Mucosa of rectum (tissue), 2 donors: ENCODE measurements around the gene PLCB4.

Experiments used
- H3K27ac ChIP-seq, 2 donors: one replicate each; pipeline ENCODE4 v1.7.0; 2013; ENCODE audit warnings: inconsistent platforms in 2 of 2, low read depth in 2 of 2, low read length in 2 of 2
- H3K27me3 ChIP-seq, 2 donors: one replicate each; pipeline ENCODE4 v1.7.0; 2013; ENCODE audit warnings: low read length in 2 of 2; ENCODE audit not compliant: control insufficient read depth in 2 of 2, insufficient read depth in 2 of 2
- H3K36me3 ChIP-seq, 2 donors: one replicate each; pipeline ENCODE4 v1.7.0; 2013; ENCODE audit warnings: low read length in 2 of 2; ENCODE audit not compliant: control insufficient read depth in 2 of 2, insufficient read depth in 2 of 2
- H3K4me1 ChIP-seq, 2 donors: one replicate each; pipeline ENCODE4 v1.7.0; 2013; ENCODE audit warnings: low read length in 2 of 2, mild to moderate bottlenecking in 1 of 2; ENCODE audit not compliant: control insufficient read depth in 2 of 2, insufficient read depth in 2 of 2
- H3K4me3 ChIP-seq, 2 donors: one replicate each; pipeline ENCODE4 v1.7.0; 2013; ENCODE audit warnings: low read length in 2 of 2
- H3K9ac ChIP-seq, 2 donors: one replicate each; pipeline ENCODE4 v1.7.0; 2013; ENCODE audit warnings: low read length in 2 of 2, low read depth in 1 of 2, mild to moderate bottlenecking in 1 of 2
- H3K9me3 ChIP-seq, 2 donors: one replicate each; pipeline ENCODE4 v1.7.0; 2013; ENCODE audit warnings: low read length in 2 of 2; ENCODE audit not compliant: control insufficient read depth in 2 of 2
- donor health status: healthy.
- donor health status: Normal muscosa, but diverticular disease.

PLCB4 gene

DNA sequence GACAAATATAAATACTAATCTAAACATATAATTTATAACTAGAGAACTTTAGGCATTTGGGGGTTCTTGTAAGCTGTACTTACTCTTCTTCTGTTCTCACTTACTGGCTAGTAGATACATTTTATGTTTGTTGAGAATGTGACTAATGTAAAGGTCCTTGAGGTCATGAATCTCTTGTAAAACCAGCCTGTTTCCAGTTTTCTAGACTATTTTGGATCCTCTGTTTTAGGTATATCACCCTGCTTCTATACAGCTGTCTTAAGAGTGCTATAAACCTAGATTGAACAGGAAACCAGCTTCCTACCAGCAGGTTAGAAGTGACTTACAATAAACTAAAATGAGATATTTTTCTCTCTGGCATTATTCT, 134.2 kb downstream of the PLCB4 start:
- Histone ChIP-seq H3K4me3 (no peak overlapping the region), H3K9ac (no peak overlapping the region), H3K9me3 (no peaks in the 10 kb centered on the region), H3K36me3 (no peaks in the 10 kb centered on the region), H3K27ac (no peak overlapping the region), H3K27me3 (no peaks in the 10 kb centered on the region), H3K4me1 (peaks cover 2 to 5% of the 10 kb centered on the region in 2 donors)

DNA sequence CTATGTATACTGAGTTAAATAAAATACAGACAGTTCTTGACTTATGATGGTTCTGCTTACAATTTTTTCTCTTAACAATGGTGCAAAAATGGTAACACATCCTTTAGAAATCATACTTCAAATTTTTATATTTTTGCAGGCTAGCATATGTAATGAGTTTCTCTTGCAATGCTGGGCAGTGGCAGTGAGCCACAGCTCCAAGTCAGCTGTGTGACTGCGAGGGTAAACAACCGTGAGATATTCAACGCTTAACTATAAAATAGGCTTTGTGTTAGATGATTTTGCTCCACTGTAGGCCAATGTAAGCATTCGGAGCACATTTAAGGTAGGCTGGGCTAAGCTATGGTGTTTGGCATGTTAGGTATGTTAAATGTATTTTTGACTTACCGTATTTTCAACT, 136.1 kb downstream of the PLCB4 start:
- no peaks in the 10 kb centered on the region for H3K9me3 ChIP-seq
- H3K4me3 ChIP-seq = no peak overlapping the region

DNA sequence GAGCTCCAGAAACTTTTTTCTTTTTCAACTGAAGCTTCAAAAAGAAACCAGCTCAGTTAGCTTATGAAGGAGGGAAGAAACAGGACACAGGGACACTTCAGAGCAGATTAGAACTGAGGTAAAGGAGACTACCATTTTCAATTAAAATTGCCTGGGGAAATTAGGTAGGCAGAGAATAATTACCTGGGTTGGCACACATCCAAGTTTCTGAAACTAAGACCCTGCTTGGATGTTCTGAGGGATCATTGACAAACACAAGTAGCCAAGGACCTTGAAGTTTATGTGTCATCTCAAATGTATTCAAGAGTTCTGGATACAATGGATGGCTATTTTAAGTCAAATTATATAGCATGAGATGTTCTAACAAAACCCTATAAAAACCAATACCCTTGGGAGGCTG, 137.6 kb downstream of the PLCB4 start:
- H3K27ac ChIP-seq = no peak overlapping the region
- H3K9me3 ChIP-seq = no peaks in the 10 kb centered on the region

More for the DNA sequence above, 136.1 kb downstream of the PLCB4 start:
- Histone ChIP-seq H3K4me1 (peaks cover 2 to 5% of the 10 kb centered on the region in 2 donors), H3K36me3 (no peaks in the 10 kb centered on the region), H3K27ac (no peak overlapping the region), H3K9ac (no peak overlapping the region), H3K27me3 (no peaks in the 10 kb centered on the region)

DNA sequence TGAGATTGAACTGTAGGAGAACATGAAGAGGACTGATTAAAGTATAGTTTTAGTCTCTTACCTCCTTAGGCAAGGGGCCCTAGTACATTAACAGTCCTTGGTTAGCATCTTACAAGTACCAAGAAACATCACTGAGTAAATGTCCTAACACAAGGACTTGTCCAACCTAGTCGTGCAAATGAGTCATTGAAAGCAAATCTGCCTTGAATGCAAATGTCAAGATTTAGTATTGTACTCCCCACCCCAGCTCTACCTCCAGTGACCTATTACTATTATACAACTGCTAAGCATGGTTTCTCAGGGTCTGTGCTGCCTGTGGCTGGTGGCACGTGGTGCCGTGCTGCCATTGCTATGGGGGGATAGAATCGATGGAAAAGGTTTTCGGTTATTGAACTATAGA, 138.4 kb downstream of the PLCB4 start:
- Histone ChIP-seq H3K36me3 (no peaks in the 10 kb centered on the region), H3K27me3 (no peaks in the 10 kb centered on the region), H3K27ac (no peak overlapping the region), H3K4me3 (no peak overlapping the region), H3K9me3 (no peaks in the 10 kb centered on the region), H3K4me1 (peaks cover 2 to 5% of the 10 kb centered on the region in 2 donors), H3K9ac (no peak overlapping the region)

More for the DNA sequence above, 137.6 kb downstream of the PLCB4 start:
- Histone ChIP-seq H3K4me1 (peaks cover 2 to 5% of the 10 kb centered on the region in 2 donors), H3K9ac (no peak overlapping the region), H3K36me3 (no peaks in the 10 kb centered on the region), H3K27me3 (no peaks in the 10 kb centered on the region), H3K4me3 (no peak overlapping the region)

DNA sequence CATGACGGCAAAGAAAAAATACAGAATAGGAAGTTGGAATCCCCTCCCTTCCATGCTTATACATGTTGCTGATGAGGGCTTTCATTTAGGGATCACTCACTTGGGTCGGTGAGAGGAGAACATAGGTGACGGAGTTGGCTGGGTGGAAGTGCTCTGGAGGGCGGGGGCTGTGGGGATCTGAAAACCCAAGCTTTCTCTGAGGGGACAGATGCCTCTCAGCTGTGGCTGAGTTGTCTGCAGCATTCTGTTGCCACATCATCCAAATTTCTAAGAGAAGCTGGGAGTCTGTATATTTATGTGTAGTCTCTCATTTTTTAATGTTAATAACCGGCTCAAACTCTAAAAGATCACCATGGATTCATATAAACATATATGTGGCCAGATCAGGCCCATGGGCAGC, 141.5 kb downstream of the PLCB4 start:
- H3K27me3 ChIP-seq = no peaks in the 10 kb centered on the region
- H3K4me3 ChIP-seq = no peak overlapping the region
- no peaks in the 10 kb centered on the region for H3K4me1 ChIP-seq
- no peak overlapping the region for H3K9ac ChIP-seq
- H3K36me3 ChIP-seq = no peaks in the 10 kb centered on the region
- H3K27ac ChIP-seq = no peak overlapping the region
- no peaks in the 10 kb centered on the region for H3K9me3 ChIP-seq

DNA sequence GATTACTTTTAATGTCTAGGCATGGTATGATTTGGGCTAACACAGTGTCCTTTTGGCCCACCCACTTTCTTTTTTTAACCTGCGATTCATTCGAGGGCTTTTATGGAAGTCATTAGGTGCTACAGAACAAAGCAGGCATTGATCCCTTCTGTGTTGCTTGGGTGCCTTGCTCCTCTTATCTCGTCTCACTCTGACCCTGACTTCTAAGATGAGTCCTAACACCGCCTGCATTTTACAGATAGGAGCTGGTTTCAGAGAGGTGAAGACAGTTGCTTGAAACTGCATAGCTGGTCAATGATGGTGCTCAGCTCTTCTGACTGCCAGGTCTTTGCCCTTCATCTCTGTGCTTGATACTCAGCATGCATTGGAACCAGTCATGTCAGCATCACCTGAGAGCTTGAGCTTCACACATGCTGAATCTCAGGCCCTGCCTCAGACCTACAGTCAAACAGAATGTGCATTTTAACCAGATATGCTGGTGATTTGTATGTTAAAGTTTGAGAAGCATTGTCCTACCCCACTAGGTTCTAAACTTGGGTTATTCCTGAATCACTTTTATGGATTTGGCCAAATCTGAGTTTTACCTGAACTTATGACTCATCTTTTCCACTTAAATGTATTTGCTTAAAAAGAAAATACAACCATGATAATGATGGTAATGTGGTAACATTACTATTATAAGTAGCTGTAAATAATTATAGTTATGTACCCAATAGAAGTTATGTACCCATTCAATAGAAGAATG, 142.3 kb downstream of the PLCB4 start:
- Histone ChIP-seq H3K27me3 (no peaks in the 10 kb centered on the region), H3K9me3 (no peaks in the 10 kb centered on the region), H3K27ac (no peak overlapping the region), H3K9ac (no peak overlapping the region), H3K4me1 (no peaks in the 10 kb centered on the region), H3K4me3 (no peak overlapping the region), H3K36me3 (no peaks in the 10 kb centered on the region)

DNA sequence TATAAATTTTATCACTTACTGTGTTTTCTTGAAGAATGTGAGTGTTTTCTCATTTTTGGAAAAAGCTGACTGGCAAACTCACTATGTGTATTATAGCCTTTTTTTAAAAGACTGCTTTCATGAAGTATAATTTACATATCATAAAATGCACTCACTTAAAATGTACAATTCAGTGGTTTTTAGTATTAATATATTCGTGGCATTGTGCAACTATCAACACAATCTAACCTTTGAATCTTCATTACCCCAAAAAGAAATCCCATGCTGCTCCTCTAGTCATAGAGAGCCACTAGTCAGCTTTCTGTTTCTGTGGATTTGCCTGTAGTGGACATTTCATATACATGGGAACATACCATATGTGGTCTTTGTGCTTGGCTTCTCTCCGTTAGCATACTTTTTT, 143.8 kb downstream of the PLCB4 start:
- no peaks in the 10 kb centered on the region for H3K9me3 ChIP-seq
- H3K36me3 ChIP-seq = no peaks in the 10 kb centered on the region
- H3K27me3 ChIP-seq = no peaks in the 10 kb centered on the region
- H3K9ac ChIP-seq = no peak overlapping the region
- no peak overlapping the region for H3K4me3 ChIP-seq
- H3K27ac ChIP-seq = no peak overlapping the region
- no peaks in the 10 kb centered on the region for H3K4me1 ChIP-seq

DNA sequence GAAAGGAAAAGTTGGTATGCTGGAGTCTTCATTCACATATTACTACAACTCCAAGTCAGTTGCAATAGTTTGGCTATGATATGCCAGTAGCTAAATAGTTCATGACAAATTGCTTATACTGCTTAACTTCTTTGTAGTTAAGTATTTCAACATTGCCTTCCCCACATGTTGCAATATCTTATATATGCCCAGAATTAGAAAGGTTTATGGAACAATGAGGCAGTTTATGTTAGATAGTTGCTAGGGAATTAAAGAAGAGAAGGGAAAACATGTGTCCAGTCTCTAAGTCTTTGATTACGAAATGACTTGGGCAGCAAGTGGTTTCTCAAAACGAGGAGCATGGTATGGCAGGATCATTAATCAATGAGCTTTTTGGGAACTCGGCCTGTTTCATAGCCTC, 145.8 kb downstream of the PLCB4 start:
- Histone ChIP-seq H3K4me3 (no peak overlapping the region), H3K9ac (no peak overlapping the region), H3K27ac (no peak overlapping the region), H3K27me3 (no peaks in the 10 kb centered on the region), H3K4me1 (no peaks in the 10 kb centered on the region), H3K9me3 (no peaks in the 10 kb centered on the region), H3K36me3 (no peaks in the 10 kb centered on the region)

GRCh38 chr20:9215539-9215938, 146.7 kb downstream of the PLCB4 start:
- no peak overlapping the region for H3K27ac ChIP-seq
- no peaks in the 10 kb centered on the region for H3K4me1 ChIP-seq
- H3K4me3 ChIP-seq = no peak overlapping the region
- H3K9ac ChIP-seq = no peak overlapping the region
- H3K9me3 ChIP-seq = no peaks in the 10 kb centered on the region
- no peaks in the 10 kb centered on the region for H3K27me3 ChIP-seq
- no peaks in the 10 kb centered on the region for H3K36me3 ChIP-seq

DNA sequence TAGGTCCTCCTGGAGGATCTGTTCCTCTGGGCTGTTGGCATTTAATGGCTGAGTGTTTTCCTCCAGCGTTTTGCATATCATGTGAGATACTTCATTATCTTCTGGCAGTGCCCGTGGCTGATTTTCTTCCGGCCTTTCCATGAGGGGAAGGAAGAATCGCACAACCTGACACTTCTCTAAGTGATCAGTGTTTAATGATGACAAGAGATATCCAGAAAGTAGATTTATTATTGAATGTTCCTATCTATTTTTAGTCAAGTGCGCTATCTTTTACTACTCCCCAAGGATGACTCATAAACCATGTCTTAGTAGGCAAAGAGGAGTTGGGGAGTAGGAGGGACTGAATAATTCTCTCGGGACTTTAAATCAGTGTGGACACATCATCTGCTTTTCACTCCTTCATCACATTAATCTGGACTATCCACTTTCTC, 149.7 kb downstream of the PLCB4 start:
- H3K27ac ChIP-seq = no peak overlapping the region
- no peak overlapping the region for H3K4me3 ChIP-seq
- H3K4me1 ChIP-seq = no peaks in the 10 kb centered on the region

More for the DNA sequence above, 149.7 kb downstream of the PLCB4 start:
- Histone ChIP-seq H3K36me3 (no peaks in the 10 kb centered on the region), H3K27me3 (no peaks in the 10 kb centered on the region), H3K9me3 (no peaks in the 10 kb centered on the region), H3K9ac (no peak overlapping the region)
